Coronary artery (tissue), 2 donors: ENCODE measurements around the gene TRIM3.
A peak's percentile ranks its signal among the peaks of the same experiment; 100 is the strongest.

ENCODE experiments used
- DNase-seq: peaks from one replicate; pipeline ENCODE4 v3.0.0-alpha.2; 2017; ENCODE audit warnings: low spot score
- H3K27ac ChIP-seq, 2 donors: fragments of 200-600 bp; sonication (generic); one replicate each; pipeline ENCODE4 v1.5.1; 2016 to 2019
- H3K4me3 ChIP-seq: fragments of 200-600 bp; sonication (generic); 2 replicates; pipeline ENCODE4 v1.5.1; 2016; ENCODE audit warnings: mild to moderate bottlenecking, moderate library complexity
- TF ChIP-seq, protein P1 (sequence below): fragments of 200-600 bp; sonication (generic); IDR thresholded peaks from one replicate; pipeline ENCODE4 v1.5.1; 2019; ENCODE audit warnings: antibody characterized with exemption

Gene TRIM3

DNA sequence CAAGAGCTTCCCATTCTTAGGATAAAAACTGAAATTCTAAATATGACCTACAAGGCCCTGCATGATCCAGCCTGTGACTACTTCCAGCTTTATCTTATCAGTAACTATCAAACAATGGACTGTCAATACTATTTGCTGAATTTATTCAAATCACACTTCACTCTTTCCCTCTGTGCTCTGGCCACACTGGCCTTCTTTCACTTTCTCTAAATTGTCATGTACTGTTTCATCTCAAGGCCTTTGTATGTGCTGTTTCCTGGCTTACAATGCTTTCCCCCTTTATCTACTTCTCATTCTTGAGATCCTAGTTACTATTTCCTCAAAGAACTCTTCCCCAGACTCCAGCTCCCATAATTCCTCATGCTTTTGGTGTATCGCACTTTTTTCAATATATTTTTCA lies 13.2 kb upstream of the TRIM3 start:
- H3K27ac ChIP-seq = no peak overlapping the region
- TF ChIP-seq, protein P1, sequence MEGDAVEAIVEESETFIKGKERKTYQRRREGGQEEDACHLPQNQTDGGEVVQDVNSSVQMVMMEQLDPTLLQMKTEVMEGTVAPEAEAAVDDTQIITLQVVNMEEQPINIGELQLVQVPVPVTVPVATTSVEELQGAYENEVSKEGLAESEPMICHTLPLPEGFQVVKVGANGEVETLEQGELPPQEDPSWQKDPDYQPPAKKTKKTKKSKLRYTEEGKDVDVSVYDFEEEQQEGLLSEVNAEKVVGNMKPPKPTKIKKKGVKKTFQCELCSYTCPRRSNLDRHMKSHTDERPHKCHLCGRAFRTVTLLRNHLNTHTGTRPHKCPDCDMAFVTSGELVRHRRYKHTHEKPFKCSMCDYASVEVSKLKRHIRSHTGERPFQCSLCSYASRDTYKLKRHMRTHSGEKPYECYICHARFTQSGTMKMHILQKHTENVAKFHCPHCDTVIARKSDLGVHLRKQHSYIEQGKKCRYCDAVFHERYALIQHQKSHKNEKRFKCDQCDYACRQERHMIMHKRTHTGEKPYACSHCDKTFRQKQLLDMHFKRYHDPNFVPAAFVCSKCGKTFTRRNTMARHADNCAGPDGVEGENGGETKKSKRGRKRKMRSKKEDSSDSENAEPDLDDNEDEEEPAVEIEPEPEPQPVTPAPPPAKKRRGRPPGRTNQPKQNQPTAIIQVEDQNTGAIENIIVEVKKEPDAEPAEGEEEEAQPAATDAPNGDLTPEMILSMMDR = no peak
- DNase-seq = no peak
- H3K4me3 ChIP-seq = no peak overlapping the region

- no peak overlapping the region for H3K27ac ChIP-seq
- DNase-seq = no peak
- H3K4me3 ChIP-seq = no peak overlapping the region
- TF ChIP-seq, protein P1 = no peak
These were observed 12.5 kb upstream of the TRIM3 start for GRCh38 chr11:6486256-6486655.

DNA sequence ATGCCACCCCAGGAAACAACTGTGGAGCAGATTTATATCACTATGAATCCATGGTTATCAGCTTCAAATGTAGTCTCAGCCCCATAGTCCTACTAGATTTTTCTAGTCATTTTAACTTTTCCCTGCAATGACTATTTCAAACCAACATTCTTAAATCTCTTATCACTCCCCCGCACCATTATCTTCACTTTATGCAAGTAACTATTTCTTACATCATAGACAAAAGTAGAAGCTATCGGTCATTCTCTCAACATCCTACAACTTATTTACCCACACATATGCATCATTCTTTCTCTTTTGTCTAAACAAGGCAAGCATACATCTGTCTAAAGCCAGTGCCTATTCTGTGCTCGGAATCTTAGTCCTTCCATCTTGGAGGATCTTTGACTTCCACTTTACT lies 11.9 kb upstream of the TRIM3 start:
- TF ChIP-seq, protein P1 = no peak
- Histone ChIP-seq H3K4me3 (no peak overlapping the region), H3K27ac (no peak overlapping the region)
- DNase-seq = no peak

- TF ChIP-seq, protein P1 = no peak
- no peak for DNase-seq
- Histone ChIP-seq H3K27ac (no peak overlapping the region), H3K4me3 (no peak overlapping the region)
These were observed 9.3 kb upstream of the TRIM3 start for GRCh38 chr11:6483015-6483414.

DNA sequence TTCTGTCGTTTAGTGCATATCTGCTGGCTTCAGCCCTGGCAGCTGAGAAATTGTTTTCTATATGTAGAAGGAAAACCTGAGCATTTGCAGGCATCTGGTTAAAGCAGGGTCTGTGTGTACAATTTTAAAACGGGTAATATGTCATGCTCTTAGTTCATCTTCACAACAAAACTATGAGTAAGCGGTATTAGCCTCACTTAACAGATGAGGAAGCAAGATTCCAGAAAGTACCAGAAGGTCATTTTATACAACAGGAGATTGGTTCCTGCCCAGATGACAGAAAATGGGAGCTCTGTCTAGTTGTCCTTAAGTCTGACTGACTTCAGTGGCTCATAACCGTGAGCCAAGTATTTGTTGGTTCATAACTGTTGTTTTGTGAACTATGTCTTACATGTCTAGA lies 8.7 kb upstream of the TRIM3 start:
- peak overlapping the region; percentile 90 for H3K4me3 ChIP-seq
- DNase-seq = no peak
- TF ChIP-seq, protein P1 = no peak
- peak overlapping the region; percentile 84 to 95 for H3K27ac ChIP-seq

- H3K4me3 ChIP-seq = peak overlapping the region; percentile 90
- TF ChIP-seq, protein P1 = no peak
- no peak for DNase-seq
- peak overlapping the region; percentile 84 to 95 for H3K27ac ChIP-seq
These were observed 8.2 kb upstream of the TRIM3 start for GRCh38 chr11:6481924-6482275.

DNA sequence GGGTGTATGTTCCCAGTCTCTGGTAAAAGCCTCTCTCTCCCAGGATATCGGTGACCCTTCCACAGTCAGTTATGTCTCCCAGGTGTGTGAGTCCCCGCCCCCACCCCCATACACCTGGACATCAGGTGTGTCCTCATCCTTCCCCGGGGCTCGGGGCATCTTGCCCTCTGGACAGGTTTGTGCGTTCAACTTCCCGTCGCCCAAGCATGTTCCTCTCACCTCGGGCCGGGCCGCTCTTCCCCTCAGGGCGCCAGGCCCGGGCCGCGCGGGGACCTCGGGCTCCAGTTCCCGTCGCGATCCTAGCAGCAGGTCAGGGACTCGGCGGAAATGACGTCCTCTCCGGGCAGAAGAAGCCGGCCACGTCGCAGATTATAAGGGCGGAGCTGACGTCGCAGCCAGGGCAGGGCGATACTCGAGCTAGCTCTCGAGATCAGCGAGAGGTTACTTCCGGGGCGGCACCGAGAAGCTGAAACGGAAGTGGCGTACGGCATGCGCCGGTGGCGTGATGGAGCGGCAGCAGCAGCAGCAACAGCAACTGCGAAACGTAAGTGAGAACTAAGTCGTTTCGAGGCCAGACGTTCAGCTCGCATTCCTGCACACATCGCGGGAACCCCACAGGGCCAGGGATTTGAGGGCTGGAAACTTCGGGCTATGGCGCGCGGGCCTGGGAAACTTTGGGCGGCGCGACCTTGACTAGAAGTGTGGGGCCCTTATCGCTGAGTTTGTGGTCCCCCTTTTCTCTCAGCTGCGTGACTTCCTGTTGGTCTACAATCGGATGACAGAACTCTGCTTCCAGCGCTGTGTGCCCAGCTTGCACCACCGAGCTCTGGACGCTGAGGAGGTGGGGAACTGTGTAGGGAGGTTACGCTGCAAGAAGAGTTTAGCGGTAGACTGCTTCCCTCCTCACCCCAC lies 7.5 kb upstream of the TRIM3 start, which contains the start of the genes ARFIP2 and TIMM10B:
TSS of gene ARFIP2 (minus strand) at position 320 of the 912 bp plus-strand sequence. CDS start 910 bp downstream, outside the sequence.
TSS of gene TIMM10B (plus strand) at position 490 of the 912 bp plus-strand sequence. CDS start at position 506, 16 bp downstream.
- Histone ChIP-seq H3K4me3 (peak within 1 kb of the TSS; percentile 90), H3K27ac (peak within 1 kb of the TSS; percentile 84 to 95)
- TF ChIP-seq, protein P1 = no peak
- DNase-seq = peak; percentile 99
